DMS114 treated with DMSO at 0.1 percent for 48 hours (cell line): ENCODE data around the gene MSRB1.
"Not testable (repeated sequence)": the region's sequence is repeated elsewhere in the genome, so short reads cannot be mapped to it uniquely, and the experiment has no call there.

Source experiments
- DNase-seq: peaks from one replicate; lab custom pipeline; 2025; ENCODE audit not compliant: unreplicated experiment; lab: John Stamatoyannopoulos, UW

Gene MSRB1

DNA sequence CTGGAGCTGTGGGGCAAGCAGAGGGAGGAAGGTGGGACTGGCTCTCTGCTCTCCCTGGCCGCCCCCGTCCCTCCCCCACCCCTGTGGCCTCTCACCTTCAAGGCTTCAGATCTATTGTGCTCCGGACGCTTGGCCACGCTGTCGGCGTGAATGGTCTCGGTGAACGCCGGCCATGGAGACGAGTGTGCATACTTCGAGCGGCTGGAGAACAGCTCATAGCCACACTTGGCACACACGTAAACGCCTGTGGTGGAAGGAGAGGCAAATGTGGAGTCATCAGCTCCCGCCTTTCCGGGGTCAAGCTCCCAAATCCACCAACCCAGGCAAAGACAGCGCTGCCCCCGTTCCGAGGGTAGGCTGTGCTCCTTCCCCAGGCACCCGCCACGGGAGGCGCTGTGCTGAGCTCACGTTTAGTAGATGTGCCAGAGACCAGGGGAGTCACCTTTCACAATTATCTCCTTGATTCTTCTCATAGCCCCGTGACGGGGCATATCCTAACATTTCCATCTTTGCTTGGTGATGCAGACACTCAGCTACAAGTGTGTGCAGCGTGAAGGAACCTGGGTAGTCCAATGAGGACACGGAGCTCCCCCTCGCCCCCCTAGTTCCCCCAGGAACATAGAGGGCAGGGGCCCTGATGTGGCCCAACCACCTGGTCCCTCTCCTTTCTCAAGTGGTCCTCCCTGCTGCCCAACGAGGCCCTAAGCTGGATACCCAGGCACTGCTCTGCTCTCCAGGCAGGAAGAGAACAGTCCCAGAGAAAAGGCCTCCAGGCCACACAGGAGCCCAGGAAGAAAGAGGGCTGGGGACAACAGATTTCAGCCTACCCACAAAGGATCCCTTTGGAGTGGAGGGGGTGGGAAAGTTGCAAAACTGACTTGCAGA is 1.6 kb downstream of the MSRB1 start:
- no peak for DNase-seq

- no peak for DNase-seq
These were observed 2.5 kb downstream of the MSRB1 start for GRCh38 chr16:1940273-1941161.

DNA sequence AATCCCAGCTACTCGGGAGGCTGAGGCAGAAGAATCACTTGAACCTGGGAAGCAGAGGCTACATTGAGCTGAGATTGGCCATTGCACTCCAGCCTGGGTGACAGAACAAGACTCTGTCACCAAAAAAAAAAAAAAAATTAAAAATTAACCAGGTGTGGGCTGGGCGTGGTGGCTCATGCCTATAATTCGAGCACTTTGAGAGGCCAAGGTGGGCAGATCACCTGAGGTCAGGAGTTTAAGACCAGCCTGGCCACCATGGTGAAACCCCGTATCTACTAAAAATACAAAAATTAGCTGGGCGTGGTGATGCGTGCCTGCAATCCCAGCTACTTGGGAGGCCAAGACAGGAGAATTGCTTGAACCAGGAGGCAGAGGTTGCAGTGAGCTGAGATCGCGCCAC is 3.2 kb downstream of the MSRB1 start:
- not testable (repeated sequence) for DNase-seq

GRCh38 chr16:1938910-1939309 is 4.1 kb downstream of the MSRB1 start:
- DNase-seq: no peak

DNA sequence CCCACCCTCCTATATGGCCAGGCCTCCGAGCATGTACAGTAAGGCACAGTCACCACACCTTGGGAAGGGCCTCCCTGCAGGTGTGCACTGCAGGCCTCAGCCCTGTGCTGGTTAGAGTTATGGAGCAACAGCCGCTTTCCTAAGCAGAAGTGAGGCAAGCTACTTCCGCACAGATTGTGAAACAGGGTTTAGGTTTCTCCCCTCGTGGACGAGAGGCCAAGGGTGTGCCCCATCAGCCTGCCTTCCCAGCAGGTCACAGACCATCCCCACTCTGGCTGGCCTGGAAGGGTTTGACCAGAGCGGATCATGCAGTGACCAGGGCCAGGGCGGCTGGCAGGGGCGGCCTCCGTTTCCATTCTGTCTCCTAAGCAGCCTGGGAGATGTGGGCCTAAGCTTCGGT is 4.7 kb downstream of the MSRB1 start:
- no peak for DNase-seq

- no peak for DNase-seq
These were observed 6.0 kb downstream of the MSRB1 start for GRCh38 chr16:1936945-1937479.

- DNase-seq: no peak
These were observed 9.8 kb downstream of the MSRB1 start for GRCh38 chr16:1933097-1933661.

DNA sequence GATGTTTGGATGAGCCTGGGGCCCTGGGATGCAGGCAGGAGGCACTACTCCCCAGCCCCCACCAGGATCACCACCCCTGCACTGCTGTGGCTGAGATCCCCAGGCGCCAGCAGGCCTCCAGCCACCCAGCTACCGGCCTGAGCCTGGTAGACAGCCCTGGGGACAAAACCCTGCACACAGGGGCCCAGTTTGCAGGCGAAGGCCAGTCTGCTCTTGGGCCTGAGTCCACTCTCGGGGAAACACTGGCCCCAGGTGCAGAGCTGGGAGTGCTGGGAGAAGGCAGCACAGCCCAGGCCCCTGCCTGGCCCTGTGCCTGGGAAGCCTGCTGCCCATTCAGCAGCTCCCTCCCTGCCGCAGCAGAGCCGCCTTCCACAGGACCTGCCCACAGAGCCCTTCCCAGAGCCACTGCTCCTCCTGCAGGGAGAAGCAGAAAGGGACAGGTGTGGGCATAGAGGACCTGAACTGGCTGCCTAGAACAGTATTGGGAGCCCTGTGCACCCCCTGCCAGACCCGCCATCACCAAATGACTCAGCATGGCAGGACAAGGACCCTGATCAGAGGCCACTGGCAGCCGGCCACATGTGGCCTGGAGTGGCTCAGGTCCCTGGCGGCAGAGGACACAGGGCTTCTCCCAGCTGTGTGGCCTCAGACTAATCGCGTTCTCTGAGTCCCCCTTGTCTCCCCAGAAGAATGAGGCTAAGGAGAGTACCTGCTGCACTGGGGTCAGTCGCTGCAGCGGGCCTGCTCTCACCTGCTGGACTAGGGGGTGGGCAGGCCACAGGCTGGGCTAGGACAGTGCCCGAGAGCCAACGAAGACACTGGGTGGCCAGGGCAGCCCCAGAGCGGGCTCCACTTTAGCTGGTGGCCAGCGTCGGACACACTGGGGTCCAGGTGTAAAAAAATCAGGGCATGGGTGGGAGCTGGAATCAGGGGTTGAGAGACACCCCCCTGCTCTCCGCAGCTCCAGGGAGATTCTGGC is 10.7 kb downstream of the MSRB1 start:
- DNase-seq: no peak

GRCh38 chr16:1930338-1930720 is 12.7 kb downstream of the MSRB1 start:
- no peak for DNase-seq

GRCh38 chr16:1929578-1930337 is 13.2 kb downstream of the MSRB1 start:
- peak; percentile 42 for DNase-seq

DNA sequence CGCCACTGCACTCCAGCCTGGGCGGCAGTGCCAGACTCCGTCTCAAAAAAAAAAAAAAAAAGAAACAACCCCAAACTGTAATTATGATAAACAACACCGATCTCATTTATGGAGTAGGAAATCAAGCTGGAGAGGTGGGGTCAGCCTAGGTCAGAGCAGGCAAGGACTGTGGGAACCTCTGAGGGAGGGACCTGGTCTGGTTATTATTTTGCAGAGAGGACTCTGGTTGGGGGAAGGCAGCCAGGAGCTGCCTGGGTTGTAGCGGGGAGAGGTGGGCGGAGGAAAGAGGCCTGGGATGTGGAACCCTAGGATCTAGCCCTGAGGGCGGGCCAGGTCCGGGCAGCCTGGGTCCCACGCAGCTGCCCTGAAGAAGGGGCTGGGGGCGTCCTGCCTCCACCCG is 13.9 kb downstream of the MSRB1 start:
- DNase-seq: peak; percentile 15

GRCh38 chr16:1926271-1926670 is 16.7 kb downstream of the MSRB1 start:
- DNase-seq: no peak

GRCh38 chr16:1924095-1924494 is 18.9 kb downstream of the MSRB1 start:
- no peak for DNase-seq

GRCh38 chr16:1923299-1924034 is 19.5 kb downstream of the MSRB1 start:
- no peak for DNase-seq

GRCh38 chr16:1922357-1922756 is 20.6 kb downstream of the MSRB1 start:
- no peak for DNase-seq

DNA sequence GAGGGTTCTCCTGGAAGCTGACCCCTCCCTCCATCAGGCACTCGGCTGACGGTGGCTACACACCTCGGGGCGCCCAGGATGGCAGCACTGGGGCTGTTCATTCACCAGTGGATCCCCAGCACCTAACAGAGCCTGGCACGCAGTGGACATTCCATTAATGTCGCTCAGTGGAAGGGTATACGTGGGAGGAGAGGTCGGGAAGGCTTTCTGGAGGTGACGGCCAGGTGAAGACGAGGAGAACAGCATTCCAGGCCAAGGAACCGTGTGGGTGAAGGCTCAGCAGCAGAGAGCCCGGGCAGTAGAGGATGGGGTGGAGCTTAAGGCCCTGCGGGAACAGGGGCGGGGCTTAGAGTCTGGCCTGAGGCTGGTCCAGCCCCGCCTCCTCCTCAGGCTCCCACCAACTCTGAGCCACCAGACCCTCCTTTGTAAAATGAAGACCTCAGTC is 22.2 kb downstream of the MSRB1 start:
- no peak for DNase-seq

GRCh38 chr16:1920122-1920521 is 22.9 kb downstream of the MSRB1 start:
- DNase-seq: not testable (repeated sequence)

DNA sequence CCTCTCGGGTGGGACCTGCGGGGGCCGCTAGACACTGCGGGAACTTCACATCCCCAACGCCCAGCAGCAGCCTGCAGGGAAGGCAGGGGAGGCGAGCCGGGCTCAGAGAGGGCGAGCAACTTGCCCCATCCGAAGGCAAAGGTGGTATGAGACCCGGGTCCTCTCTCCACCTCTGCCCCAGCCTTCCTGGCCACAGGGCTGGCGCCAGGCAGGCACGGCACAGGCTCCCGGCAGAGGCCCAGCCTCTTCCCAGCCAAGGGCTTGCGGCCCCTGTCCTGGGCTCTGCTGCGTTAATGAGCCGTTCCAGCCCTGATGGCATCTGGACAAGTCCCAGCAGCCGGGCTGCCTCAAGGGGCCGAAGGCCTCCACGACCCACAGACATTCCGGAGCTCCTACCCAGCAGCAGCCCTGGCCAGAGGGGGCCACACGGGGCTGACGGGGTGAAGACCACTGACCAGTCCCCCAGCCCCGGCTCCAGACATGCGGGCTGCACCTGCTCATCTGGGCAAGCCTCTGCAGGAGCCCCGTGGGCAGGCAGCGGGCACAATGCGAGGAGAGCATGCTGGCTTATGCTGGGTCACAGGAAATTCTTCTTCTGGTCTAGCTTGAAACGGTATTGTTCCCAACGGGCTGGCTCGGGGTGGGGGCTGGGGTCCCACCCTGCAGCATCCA is 23.5 kb downstream of the MSRB1 start:
- no peak for DNase-seq
